ENCODE results near the gene TM2D3. TPM values are rescaled to one million over a fixed set of nuclear protein-coding genes. Genes with fewer than 3 reads are reported as not detected.

The TM2D3 gene
- total RNA-seq, 1 experiment from 2014 or later = 34.9 TPM

- Histone ChIP-seq H4K20me1 (ENCODE audit: control insufficient read depth, insufficient read depth, insufficient read length) (no peaks in the 10 kb centered on the region), H3K27me3 (ENCODE audit: insufficient read depth, low read length) (no peaks in the 10 kb centered on the region), H2AFZ (ENCODE audit: low read length) (no peak overlapping the region), H2AK5ac (ENCODE audit: insufficient read length, low read length) (no peak overlapping the region), H2BK20ac (ENCODE audit: low read depth, low read length, poor library complexity, severe bottlenecking) (no peak overlapping the region), H3K18ac (ENCODE audit: insufficient read length, low read depth, low read length) (no peak overlapping the region), H3K79me1 (ENCODE audit: insufficient read depth, low read depth, low read length, poor library complexity, severe bottlenecking) (no peaks in the 10 kb centered on the region), H3K23me2 (ENCODE audit: insufficient read length, low read depth, low read length, poor library complexity, severe bottlenecking) (no peaks in the 10 kb centered on the region), H4K8ac (replicated peaks; ENCODE audit: insufficient read length, low read depth, low read length) (no peak overlapping the region), H3K9me3 (ENCODE audit: control insufficient read depth, low read depth, low read length) (no peaks in the 10 kb centered on the region), H3K79me2 (ENCODE audit: insufficient read depth, low read length) (no peaks in the 10 kb centered on the region), H4K5ac (ENCODE audit: insufficient read length, low read depth, low read length) (no peak overlapping the region), H3K4ac (ENCODE audit: low read depth, low read length) (no peak overlapping the region), H2BK15ac (ENCODE audit: low read depth, low read length) (no peak overlapping the region), H4K91ac (ENCODE audit: insufficient read length, low read depth, low read length) (no peak overlapping the region), H3T11ph (ENCODE audit: low read length) (no peak overlapping the region), H3K4me2 (ENCODE audit: insufficient read depth, insufficient read length, low read length) (no peak overlapping the region), H2BK120ac (ENCODE audit: low read depth, low read length, poor library complexity, severe bottlenecking) (no peak overlapping the region), H3K4me1 (ENCODE audit: insufficient read depth, low read length) (no peaks in the 10 kb centered on the region), H3K56ac (ENCODE audit: insufficient read length, low read depth, low read length) (no peak overlapping the region), H3K23ac (ENCODE audit: insufficient read length, low read depth, low read length) (no peak overlapping the region), H2BK12ac (ENCODE audit: insufficient read length, low read depth, low read length) (no peak overlapping the region), H3K9ac (ENCODE audit: extremely low read depth, insufficient read length, low read length) (no peak overlapping the region), H3K27ac (ENCODE audit: insufficient read length, low read depth, low read length) (no peak overlapping the region), H3K14ac (ENCODE audit: insufficient read depth, low read length) (no peak overlapping the region), H2BK5ac (ENCODE audit: insufficient read length, low read length) (no peak overlapping the region)
- no peak for TF ChIP-seq CTCF (conservative IDR thresholded peaks at IDR 0.05)
- H3K4me3 Mint-ChIP-seq = no peak overlapping the region
- no peaks in the 10 kb centered on the region for H3K4me1 Mint-ChIP-seq
- H3K36me3 Mint-ChIP-seq (ENCODE audit: insufficient read depth in 1 of 3, low read depth in 3 of 3) = peaks cover 0 to 21% (median 0%) of the 10 kb centered on the region in 3 experiments; a peak in 2 of 7 replicates
- H3K27me3 Mint-ChIP-seq (ENCODE audit: low read depth) = no peaks in the 10 kb centered on the region
- no peak for DNase-seq
- H3K27ac Mint-ChIP-seq = no peak overlapping the region
- no CpG with 5 or more reads among the region's 1 CpG for WGBS (ENCODE audit: extremely low coverage, insufficient read length, low lambda C conversion rate)
- no peaks in the 10 kb centered on the region for H3K9me3 Mint-ChIP-seq
Measured at GRCh38 chr15:101684384-101684783, 32.2 kb upstream of the TM2D3 start.

Measured in H9 (cell line).